GM18909 (cell line): ENCODE results near the gene PARPBP.
"Not testable (repeated sequence)": the region's sequence is repeated elsewhere in the genome, so short reads cannot be mapped to it uniquely, and the experiment has no call there.

Experiments used
- ATAC-seq: cut with Tn5 transposase; IDR thresholded peaks from one replicate; pipeline ENCODE4 v1.9.1; 2021; ENCODE audit warnings: mild to moderate bottlenecking; ENCODE audit not compliant: unreplicated experiment, poor library complexity

The PARPBP gene, protein sequence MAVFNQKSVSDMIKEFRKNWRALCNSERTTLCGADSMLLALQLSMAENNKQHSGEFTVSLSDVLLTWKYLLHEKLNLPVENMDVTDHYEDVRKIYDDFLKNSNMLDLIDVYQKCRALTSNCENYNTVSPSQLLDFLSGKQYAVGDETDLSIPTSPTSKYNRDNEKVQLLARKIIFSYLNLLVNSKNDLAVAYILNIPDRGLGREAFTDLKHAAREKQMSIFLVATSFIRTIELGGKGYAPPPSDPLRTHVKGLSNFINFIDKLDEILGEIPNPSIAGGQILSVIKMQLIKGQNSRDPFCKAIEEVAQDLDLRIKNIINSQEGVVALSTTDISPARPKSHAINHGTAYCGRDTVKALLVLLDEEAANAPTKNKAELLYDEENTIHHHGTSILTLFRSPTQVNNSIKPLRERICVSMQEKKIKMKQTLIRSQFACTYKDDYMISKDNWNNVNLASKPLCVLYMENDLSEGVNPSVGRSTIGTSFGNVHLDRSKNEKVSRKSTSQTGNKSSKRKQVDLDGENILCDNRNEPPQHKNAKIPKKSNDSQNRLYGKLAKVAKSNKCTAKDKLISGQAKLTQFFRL

DNA sequence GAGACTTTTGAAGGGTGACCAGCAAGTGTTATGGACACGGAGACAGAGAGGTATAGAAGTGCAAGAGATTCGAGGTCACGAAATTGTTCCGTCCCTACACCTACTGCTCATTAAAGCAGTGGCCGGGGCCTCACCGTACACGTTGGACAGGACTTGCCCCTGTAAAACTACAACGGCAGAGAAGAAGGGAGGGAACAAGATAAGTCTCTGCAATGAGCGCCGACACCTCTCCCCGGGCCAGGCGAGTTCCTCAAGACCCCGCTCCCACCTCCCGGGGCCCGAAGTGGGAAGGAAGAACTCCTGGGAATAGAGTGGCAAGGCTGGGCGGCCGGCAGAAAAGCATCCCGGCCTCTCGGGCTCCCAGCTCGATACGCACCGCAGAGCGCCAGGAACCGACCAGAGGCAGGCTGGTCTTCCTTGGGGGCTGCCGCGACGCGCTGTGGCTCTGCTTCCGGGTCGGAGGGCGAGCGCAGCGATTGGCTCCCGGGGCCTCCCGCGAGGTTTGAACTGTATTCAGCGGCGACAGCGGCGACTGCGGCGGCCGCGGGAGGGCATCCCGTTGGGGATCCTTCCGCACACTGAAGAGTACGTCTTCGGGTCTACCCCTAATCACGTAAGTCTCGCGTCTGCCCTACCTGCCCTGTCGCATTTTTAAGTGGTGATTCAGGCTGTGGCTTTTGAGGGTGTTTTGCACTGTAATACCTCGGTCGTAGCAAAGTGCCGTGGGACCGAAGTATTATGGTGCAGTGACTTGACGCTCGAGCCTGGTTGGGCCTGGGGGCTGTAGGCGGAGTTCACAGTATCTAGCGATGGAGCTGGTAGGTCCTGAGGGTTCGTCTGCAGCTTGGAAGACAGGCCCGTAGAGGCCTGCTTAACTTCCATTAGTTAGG lies at the start of gene PARPBP, which contains the start of gene NUP37:
PARPBP (plus strand) TSS at position 510 of the 890 bp plus-strand sequence. CDS start 3,706 bp downstream, outside the sequence.
NUP37 (minus strand) TSS at position 441 of the 890 bp plus-strand sequence. CDS start 1,596 bp downstream, outside the sequence.
- peak; percentile 97 for ATAC-seq

DNA sequence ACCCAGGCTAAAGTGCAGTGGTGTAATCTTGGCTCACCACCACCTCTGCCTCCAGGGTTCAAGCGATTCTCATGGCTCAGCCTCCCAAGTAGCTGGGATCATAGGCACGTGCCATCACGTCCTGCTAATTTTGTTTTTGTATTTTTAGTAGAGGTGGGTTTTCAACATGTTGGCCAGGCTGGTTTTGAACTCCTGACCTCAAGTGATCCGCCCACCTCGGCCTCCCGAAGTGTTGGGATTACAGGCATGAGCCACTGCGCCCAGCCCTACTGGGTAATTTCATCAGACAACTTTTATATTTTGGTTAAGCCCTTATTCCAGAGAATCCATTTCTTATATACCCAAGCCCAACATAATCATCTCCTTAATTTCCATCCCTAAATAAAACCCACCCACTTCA lies 47.9 kb upstream of the PARPBP start:
- ATAC-seq: not testable (repeated sequence)

DNA sequence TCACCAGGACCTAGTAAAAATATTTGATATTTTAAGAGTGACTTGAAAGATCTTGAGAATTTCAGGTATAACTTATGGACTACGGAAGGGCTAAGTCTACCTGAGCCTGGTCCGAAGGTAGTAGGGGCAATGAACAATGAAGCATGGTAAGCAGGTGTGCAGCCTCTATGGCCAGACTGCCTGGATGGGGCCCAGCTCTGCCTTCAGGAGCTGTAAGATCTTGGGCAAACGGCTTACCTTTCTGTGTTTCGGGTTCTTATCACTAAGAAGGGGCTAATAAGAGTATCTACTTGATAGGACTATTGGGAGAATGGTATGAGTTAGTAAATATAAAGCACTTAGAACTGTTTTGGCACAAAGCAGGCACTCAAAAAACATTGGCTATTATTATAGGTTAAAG lies 39.1 kb upstream of the PARPBP start:
- ATAC-seq: no peak

DNA sequence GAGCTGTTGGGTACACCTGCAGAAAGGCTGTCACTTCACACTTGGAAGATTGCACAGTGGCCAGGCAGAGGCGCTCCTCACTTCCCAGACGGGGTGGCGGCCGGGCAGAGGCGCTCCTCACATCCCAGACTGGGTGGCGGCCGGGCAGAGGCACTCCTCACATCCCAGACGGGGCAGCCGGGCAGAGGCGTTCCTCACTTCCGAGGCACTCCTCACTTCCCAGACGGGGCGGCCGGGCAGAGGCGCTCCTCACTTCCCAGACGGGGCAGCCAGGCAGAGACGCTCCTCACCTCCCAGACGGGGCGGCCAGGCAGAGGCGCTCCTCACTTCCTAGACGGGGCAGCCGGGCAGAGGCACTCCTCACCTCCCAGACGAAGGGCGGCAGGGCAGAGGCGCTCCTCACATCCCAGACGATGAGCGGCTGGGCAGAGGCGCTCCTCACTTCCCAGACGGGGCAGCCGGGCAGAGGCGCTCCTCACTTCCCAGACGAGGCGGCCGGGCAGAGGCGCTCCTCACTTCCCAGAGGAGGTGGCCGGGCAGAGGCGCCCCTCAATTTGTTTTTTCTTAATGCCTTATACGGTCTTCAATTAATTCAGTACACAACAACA lies 30.7 kb upstream of the PARPBP start:
- not testable (repeated sequence) for ATAC-seq

DNA sequence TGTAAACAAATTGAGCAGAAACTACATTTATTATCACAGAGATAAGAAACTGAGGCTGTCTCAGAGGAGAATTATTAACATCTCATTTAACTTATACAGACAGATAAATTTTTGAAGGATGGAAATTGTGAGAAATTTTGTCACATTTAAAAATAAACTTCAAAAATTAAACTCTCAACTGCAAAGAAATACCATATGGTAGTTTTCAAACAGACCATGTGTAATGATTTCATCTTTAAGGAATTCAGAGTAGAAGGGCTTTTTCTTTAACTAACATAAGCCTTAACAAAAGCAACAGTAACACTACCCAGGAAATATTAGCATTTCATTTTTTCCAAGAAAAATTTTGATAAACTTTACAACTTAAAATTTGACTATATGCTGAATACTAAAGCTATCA lies 26.7 kb upstream of the PARPBP start:
- no peak for ATAC-seq

DNA sequence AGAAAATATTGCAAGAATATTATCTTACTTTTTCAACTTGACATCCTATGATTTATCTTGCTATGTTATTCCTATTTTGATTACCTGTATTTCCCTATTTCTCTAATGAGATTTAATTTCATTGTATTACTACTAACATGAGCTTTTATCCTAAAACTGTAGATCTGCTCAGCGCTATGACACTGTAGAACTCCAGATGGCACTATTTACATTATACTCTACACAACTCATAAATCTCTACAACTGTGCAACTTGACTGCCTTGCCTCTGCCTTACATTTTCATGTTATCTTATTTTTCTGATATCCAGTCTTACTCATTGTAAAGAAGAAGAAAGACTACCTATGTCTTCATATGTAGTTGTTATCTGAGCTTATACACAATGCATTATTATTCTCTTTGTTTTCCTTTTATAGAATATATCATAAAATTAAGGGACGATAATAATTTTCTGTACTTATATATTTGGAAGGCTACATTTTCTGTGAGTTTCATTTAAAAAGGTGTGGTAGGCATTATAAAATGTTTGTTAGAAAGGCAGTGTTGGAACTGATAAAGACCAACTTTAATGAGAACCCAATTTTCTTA lies 24.2 kb upstream of the PARPBP start:
- ATAC-seq: peak; percentile 51

DNA sequence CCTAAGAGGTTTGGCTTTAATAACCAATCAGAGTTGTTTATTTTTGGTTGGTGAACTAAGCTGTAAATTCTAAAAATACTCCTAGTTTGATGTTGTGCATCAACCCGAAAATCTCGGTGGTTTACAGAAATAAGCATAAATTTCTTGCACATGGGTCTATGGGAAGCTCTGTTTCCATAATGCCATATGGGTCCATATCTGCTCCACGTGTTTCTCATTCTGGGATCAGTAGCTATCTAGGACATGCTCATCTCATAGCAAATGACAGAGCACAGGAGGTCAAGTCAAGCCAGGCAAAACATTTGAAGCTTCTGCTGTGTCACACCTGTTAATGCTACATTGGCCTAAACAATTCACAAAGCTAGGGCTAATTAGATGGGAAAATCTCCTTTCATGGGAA lies 23.1 kb upstream of the PARPBP start:
- no peak for ATAC-seq

DNA sequence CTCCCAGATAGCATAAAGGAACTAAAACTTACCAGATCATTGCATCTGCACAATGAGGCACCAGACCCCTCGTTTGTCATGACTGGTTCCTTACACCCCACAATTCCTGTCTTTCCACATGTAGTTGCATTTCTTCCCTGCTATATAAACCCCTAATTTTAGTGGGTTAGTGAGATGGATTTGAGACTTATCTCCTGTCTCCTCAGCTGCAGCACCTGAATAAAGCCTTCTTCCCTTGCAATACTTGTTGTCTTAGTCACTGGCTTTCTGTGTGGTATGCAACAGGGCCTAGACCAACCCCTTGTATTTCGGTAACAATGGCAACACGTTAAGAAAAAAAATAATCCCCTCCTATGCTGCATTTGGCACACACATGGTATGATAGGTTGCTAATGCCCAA lies 13.1 kb upstream of the PARPBP start:
- ATAC-seq: no peak

DNA sequence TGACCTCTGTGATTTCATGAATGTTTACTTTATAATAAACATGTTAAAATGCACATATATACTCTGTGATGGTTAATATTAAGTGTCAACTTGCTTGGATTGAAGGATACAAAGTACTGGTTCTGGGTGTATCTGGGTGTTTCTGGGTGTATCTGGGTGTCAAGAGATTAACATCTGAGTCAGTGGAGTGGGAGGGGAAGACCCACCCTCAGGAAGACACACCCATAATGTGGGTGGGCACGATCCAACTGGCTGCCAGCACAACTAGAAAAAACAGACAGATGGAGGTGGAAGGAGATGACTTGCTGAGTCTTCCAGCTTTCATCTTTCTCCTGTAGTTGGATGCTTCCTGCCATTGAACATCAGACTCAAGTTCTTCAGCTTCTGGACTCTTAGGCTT lies 12.0 kb upstream of the PARPBP start:
- ATAC-seq: no peak

DNA sequence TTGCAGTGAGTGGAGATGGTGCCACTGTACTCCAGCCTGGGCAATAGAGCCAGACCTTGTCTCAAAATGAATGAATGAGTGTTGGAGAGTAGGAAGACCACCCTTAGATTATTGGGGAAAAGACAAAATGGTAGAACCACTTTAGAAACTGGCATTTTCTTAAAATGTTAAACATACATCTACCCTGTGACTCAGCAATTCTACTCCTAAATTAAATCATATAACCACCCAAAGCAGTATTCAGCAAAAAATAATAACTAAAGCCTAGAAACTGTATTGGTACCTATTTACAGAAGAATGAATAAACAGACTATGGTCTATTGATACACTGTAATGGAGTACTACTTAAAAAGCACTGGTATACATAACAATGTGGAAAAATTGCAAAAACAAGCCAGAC lies 9.2 kb upstream of the PARPBP start:
- ATAC-seq: no peak

DNA sequence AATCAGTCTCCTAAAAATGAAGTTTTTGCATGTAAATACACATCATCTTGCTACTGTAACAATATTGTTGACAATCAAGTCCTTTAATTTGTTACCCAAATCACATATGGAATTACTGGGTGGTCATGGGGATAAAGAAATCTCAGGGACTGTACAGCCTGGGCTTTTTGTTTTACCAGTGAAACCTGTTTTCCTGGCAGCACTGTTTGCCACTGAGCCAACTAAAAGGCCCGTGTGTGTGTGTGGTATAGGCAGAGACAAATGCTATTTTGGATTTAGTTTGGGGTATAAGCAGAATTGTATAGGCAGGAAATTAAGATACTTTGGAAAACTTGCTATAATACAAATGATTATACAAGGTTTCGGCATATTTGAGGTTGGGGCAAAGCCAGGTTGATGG lies 5.8 kb upstream of the PARPBP start:
- ATAC-seq: no peak

DNA sequence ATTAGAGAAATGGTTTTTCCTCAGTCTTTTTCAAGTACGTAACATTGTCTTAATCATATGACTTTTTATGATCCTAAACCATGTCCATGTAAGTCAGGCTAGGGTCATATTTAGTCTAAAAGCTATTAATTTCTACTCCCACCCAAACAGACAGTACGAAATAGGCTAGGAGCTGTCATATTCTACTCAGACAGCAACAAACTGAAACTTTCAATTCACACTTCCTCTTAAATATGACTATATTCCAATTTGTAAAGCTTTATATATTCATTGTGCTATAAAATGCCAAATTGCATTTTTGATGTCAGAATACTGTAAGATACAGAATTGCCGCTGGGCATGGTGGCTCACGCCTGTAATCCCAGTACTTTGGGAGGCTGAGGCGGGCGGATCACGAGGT lies 3.6 kb upstream of the PARPBP start:
- no peak for ATAC-seq

DNA sequence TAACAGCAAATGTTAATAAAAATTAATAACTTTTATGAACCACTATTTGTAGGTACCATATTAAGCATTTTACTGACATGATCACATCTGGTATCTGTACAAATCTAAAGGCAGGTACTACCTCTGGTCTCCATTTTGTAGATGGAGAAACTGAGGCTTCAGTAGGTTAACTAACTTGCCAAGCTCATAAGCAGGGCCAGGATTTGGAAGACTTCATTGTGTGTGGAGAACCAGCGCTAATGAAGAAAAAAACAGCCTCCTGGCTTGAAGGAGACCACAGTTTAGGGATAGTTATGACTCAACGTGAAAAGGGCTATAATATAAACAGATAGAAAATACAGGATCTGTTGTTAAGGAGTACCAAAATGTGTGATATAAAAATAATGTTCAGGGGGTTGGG lies 1.1 kb upstream of the PARPBP start:
- no peak for ATAC-seq

DNA sequence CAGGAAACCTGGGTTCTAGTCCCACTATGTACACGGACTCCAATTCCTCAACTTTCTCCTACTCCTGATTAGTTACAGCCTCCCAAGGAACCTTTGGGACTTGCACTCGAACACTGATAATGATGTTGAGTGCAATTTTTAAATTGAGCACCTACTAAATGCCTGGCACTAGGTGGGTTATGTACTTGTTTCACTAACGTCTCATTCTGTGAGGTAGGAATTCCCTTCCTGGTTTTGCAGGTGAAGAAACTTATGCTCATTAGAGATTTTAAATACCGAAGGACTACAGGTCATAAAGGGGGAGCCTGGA lies 536 bp downstream of the PARPBP start:
- ATAC-seq: no peak

DNA sequence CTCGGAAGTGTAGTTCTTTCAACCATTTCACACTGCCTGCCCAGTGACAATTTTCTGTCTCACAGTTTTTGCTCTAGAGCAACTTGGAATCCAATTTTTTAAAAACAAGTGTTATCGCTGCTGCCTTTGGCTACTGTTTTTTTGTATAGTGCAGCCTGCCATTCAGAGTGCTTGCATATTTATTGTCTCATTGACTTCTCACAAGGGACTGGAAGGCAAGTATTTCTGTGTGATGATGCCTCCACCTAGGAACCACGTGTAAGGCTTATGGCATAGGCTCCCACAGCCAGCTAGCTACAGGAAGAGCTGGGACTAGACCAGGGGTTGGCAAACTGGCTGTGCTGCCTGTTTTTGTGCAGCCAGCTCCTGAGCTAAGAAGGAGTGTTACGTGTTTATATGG lies 903 bp downstream of the PARPBP start:
- no peak for ATAC-seq

DNA sequence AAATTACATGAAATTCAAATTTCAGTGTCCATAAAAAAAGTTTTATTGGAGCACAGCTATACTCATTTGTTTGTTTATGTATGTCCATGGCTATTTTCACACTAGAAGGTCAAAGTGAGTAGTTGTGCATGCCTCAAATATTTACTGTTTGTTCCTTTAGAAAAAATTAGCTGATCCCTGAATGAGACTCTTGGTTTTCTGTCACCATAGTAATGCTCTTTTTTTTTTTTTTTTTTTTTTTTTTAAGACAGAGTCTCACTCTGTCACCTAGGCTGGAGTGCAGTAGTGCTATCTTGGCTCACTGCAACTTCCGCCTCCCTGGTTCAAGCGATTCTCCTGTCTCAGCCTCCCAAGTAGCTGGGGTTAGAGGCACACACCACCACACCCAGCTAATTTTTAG lies 1.3 kb downstream of the PARPBP start:
- ATAC-seq: not testable (repeated sequence)

DNA sequence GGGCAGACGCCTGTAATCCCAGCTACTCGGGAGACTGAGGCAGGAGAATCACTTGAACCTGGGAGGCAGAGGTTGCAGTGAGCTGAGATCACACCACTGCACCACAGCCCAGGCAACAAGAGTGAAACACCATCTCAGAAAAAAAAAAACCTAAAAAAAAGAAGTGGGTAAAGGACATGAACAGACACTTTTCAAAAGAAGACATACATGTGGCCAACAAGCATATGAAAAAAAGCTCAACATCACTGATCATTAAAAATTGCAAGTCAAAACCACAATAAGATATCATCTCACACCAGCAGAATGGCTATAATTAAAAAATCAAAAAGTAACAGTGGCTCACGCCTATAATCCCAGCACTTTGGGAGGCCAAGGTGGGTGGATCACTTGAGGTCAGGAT lies 10.7 kb downstream of the PARPBP start:
- not testable (repeated sequence) for ATAC-seq

DNA sequence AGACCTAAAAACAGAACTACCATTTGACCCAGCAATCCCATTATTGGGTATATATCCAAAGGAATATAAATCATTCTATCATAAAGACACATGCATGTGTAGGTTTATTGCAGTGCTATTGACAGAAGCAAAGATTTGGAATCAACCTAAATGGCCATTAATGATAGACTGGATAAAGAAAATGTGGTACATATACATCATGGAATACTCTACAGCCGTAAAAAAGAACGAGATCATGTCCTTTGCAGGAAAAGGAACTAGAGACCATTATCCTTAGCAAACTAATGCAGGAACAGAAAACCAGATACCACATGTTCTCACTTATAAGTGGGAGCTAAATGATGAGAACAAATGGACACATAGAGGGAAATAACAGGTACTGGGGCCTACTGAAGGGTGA lies 11.5 kb downstream of the PARPBP start:
- not testable (repeated sequence) for ATAC-seq

DNA sequence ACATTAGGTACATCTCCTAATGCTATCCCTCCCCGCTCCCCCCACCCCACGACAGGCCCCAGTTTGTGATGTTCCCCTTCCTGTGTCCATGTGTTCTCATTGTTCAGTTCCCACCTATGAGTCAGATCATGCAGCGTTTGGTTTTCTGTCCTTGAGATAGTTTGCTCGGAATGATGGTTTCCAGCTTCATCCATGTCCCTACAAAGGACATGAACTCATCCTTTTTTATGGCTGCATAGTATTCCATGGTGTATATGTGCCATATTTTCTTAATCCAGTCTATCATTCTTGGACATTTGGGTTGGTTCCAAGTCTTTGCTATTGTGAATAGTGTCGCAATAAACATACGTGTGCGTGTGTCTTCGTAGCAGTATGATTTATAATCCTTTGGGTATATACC lies 17.6 kb downstream of the PARPBP start:
- ATAC-seq: not testable (repeated sequence)

DNA sequence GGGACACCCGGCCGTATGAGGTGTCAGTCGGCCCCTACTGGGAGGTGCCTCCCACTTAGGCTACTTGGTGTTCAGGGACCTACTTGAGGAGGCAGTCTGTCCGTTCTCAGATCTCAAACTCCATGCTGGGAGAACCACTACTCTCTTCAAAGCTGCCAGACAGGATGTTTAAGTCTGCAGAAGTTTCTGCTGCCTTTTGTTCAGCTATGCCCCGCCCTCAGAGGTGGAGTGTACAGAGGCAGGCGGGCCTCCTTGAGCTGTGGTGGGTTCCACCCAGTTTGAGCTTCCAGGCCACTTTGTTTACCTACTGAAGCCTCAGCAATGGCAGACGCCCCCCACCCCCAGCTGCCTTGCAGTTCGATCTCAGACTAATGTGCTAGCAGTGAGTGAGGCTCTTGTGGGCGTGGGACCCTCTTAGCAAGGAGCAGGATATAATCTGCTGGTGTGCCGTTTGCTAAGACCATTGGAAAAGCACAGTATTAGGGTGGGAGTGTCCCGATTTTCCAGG lies 22.9 kb downstream of the PARPBP start:
- not testable (repeated sequence) for ATAC-seq
